ENCODE results near the gene RASA3. TPM values are rescaled to one million over a fixed set of nuclear protein-coding genes. Genes with fewer than 3 reads are reported as not detected.

Gene RASA3
- total RNA-seq, 1 experiment from 2014 or later: 0.56 TPM

GRCh38 chr13:113960276-113960948, 172.0 kb downstream of the RASA3 start:
- no peaks in the 10 kb centered on the region for H3K4me1 ChIP-seq (ENCODE audit: low read length)
- DNase-seq: no peak
- peaks cover 9% of the 10 kb centered on the region for H3K9me3 ChIP-seq (ENCODE audit: low read length)
- no peaks in the 10 kb centered on the region for H3K79me2 ChIP-seq (ENCODE audit: low read length)
- H3K9ac ChIP-seq (ENCODE audit: low read length): no peak overlapping the region
- H3K27ac ChIP-seq (ENCODE audit: low read length): no peak overlapping the region
- no peaks in the 10 kb centered on the region for H4K20me1 ChIP-seq (ENCODE audit: insufficient read depth, low read depth, low read length)
- H3K4me3 ChIP-seq (ENCODE audit: low read length): no peak overlapping the region
- no peaks in the 10 kb centered on the region for H3K36me3 ChIP-seq (ENCODE audit: insufficient read depth, low read length)
- no peak overlapping the region for H2AFZ ChIP-seq (ENCODE audit: low read length)
- H3K9me2 ChIP-seq (replicated peaks; ENCODE audit: insufficient read depth, low read length): no peaks in the 10 kb centered on the region
- no peaks in the 10 kb centered on the region for H3K27me3 ChIP-seq (ENCODE audit: low read length)
- H3K4me2 ChIP-seq (ENCODE audit: low read depth, low read length, poor library complexity, severe bottlenecking): no peak overlapping the region

- H3K4me1 ChIP-seq (ENCODE audit: low read length): no peaks in the 10 kb centered on the region
- no peaks in the 10 kb centered on the region for H3K27me3 ChIP-seq (ENCODE audit: low read length)
- H3K4me2 ChIP-seq (ENCODE audit: low read depth, low read length, poor library complexity, severe bottlenecking): no peak overlapping the region
- peaks cover 9% of the 10 kb centered on the region for H3K9me3 ChIP-seq (ENCODE audit: low read length)
- no peaks in the 10 kb centered on the region for H3K9me2 ChIP-seq (replicated peaks; ENCODE audit: insufficient read depth, low read length)
- no peaks in the 10 kb centered on the region for H4K20me1 ChIP-seq (ENCODE audit: insufficient read depth, low read depth, low read length)
- H3K27ac ChIP-seq (ENCODE audit: low read length): no peak overlapping the region
- no peak overlapping the region for H3K9ac ChIP-seq (ENCODE audit: low read length)
- H3K79me2 ChIP-seq (ENCODE audit: low read length): no peaks in the 10 kb centered on the region
- no peak overlapping the region for H3K4me3 ChIP-seq (ENCODE audit: low read length)
- no peak for DNase-seq
- H2AFZ ChIP-seq (ENCODE audit: low read length): no peak overlapping the region
- no peaks in the 10 kb centered on the region; the same call in 1 of the 2 replicates for H3K36me3 ChIP-seq (ENCODE audit: insufficient read depth, low read length)
Observed at GRCh38 chr13:113959198-113959597, 173.2 kb downstream of the RASA3 start.

- no peak for DNase-seq
- Histone ChIP-seq H3K4me2 (ENCODE audit: low read depth, low read length, poor library complexity, severe bottlenecking) (no peak overlapping the region), H4K20me1 (ENCODE audit: insufficient read depth, low read depth, low read length) (no peaks in the 10 kb centered on the region), H3K4me1 (ENCODE audit: low read length) (no peaks in the 10 kb centered on the region), H3K9ac (ENCODE audit: low read length) (no peak overlapping the region), H3K79me2 (ENCODE audit: low read length) (no peaks in the 10 kb centered on the region), H3K36me3 (ENCODE audit: insufficient read depth, low read length) (no peaks in the 10 kb centered on the region; the same call in 1 of the 2 replicates), H3K27ac (ENCODE audit: low read length) (no peak overlapping the region), H2AFZ (ENCODE audit: low read length) (no peak overlapping the region), H3K9me3 (ENCODE audit: low read length) (peaks cover 9% of the 10 kb centered on the region), H3K9me2 (replicated peaks; ENCODE audit: insufficient read depth, low read length) (no peaks in the 10 kb centered on the region), H3K27me3 (ENCODE audit: low read length) (no peaks in the 10 kb centered on the region), H3K4me3 (ENCODE audit: low read length) (no peak overlapping the region)
Observed at GRCh38 chr13:113958373-113958772, 174.1 kb downstream of the RASA3 start.

- Histone ChIP-seq H2AFZ (ENCODE audit: low read length) (no peak overlapping the region), H4K20me1 (ENCODE audit: insufficient read depth, low read depth, low read length) (no peaks in the 10 kb centered on the region), H3K4me1 (ENCODE audit: low read length) (no peaks in the 10 kb centered on the region), H3K79me2 (ENCODE audit: low read length) (no peaks in the 10 kb centered on the region), H3K4me2 (ENCODE audit: low read depth, low read length, poor library complexity, severe bottlenecking) (no peak overlapping the region), H3K4me3 (ENCODE audit: low read length) (no peak overlapping the region), H3K9ac (ENCODE audit: low read length) (no peak overlapping the region), H3K27ac (ENCODE audit: low read length) (no peak overlapping the region), H3K27me3 (ENCODE audit: low read length) (no peaks in the 10 kb centered on the region), H3K9me3 (ENCODE audit: low read length) (peaks cover 9% of the 10 kb centered on the region), H3K9me2 (replicated peaks; ENCODE audit: insufficient read depth, low read length) (no peaks in the 10 kb centered on the region), H3K36me3 (ENCODE audit: insufficient read depth, low read length) (no peaks in the 10 kb centered on the region; the same call in 1 of the 2 replicates)
- DNase-seq: no peak
Observed at GRCh38 chr13:113956571-113956970, 175.9 kb downstream of the RASA3 start.

GRCh38 chr13:113955691-113956090, 176.7 kb downstream of the RASA3 start:
- Histone ChIP-seq H3K9me2 (replicated peaks; ENCODE audit: insufficient read depth, low read length) (no peaks in the 10 kb centered on the region), H3K4me1 (ENCODE audit: low read length) (no peaks in the 10 kb centered on the region), H3K27me3 (ENCODE audit: low read length) (no peaks in the 10 kb centered on the region), H3K9me3 (ENCODE audit: low read length) (peaks cover 9% of the 10 kb centered on the region), H3K36me3 (ENCODE audit: insufficient read depth, low read length) (no peaks in the 10 kb centered on the region; the same call in 1 of the 2 replicates), H3K4me3 (ENCODE audit: low read length) (no peak overlapping the region), H3K9ac (ENCODE audit: low read length) (no peak overlapping the region), H4K20me1 (ENCODE audit: insufficient read depth, low read depth, low read length) (no peaks in the 10 kb centered on the region), H3K79me2 (ENCODE audit: low read length) (no peaks in the 10 kb centered on the region), H3K27ac (ENCODE audit: low read length) (no peak overlapping the region), H2AFZ (ENCODE audit: low read length) (no peak overlapping the region), H3K4me2 (ENCODE audit: low read depth, low read length, poor library complexity, severe bottlenecking) (no peak overlapping the region)
- DNase-seq: no peak

GRCh38 chr13:113955235-113955634, 177.2 kb downstream of the RASA3 start:
- Histone ChIP-seq H3K9ac (ENCODE audit: low read length) (no peak overlapping the region), H4K20me1 (ENCODE audit: insufficient read depth, low read depth, low read length) (no peaks in the 10 kb centered on the region), H3K9me2 (replicated peaks; ENCODE audit: insufficient read depth, low read length) (no peaks in the 10 kb centered on the region), H3K79me2 (ENCODE audit: low read length) (no peaks in the 10 kb centered on the region), H3K27me3 (ENCODE audit: low read length) (no peaks in the 10 kb centered on the region), H3K9me3 (ENCODE audit: low read length) (peaks cover 9% of the 10 kb centered on the region), H3K27ac (ENCODE audit: low read length) (no peak overlapping the region), H3K4me2 (ENCODE audit: low read depth, low read length, poor library complexity, severe bottlenecking) (no peak overlapping the region), H3K36me3 (ENCODE audit: insufficient read depth, low read length) (no peaks in the 10 kb centered on the region; the same call in 1 of the 2 replicates), H3K4me1 (ENCODE audit: low read length) (no peaks in the 10 kb centered on the region), H3K4me3 (ENCODE audit: low read length) (no peak overlapping the region), H2AFZ (ENCODE audit: low read length) (no peak overlapping the region)
- DNase-seq: no peak

GRCh38 chr13:113954046-113954835, 178.2 kb downstream of the RASA3 start:
- Histone ChIP-seq H3K9me3 (ENCODE audit: low read length) (peaks cover 5% of the 10 kb centered on the region), H3K36me3 (ENCODE audit: insufficient read depth, low read length) (no peaks in the 10 kb centered on the region; the same call in 1 of the 2 replicates), H3K27ac (ENCODE audit: low read length) (no peak overlapping the region), H3K4me2 (ENCODE audit: low read depth, low read length, poor library complexity, severe bottlenecking) (no peak overlapping the region), H3K4me1 (ENCODE audit: low read length) (no peaks in the 10 kb centered on the region), H3K79me2 (ENCODE audit: low read length) (no peaks in the 10 kb centered on the region), H2AFZ (ENCODE audit: low read length) (no peak overlapping the region), H3K27me3 (ENCODE audit: low read length) (no peaks in the 10 kb centered on the region), H3K4me3 (ENCODE audit: low read length) (no peak overlapping the region), H3K9ac (ENCODE audit: low read length) (no peak overlapping the region), H4K20me1 (ENCODE audit: insufficient read depth, low read depth, low read length) (no peaks in the 10 kb centered on the region), H3K9me2 (replicated peaks; ENCODE audit: insufficient read depth, low read length) (no peaks in the 10 kb centered on the region)
- no peak for DNase-seq

GRCh38 chr13:113953561-113953960, 178.9 kb downstream of the RASA3 start:
- Histone ChIP-seq H3K27ac (ENCODE audit: low read length) (no peak overlapping the region), H3K36me3 (ENCODE audit: insufficient read depth, low read length) (no peaks in the 10 kb centered on the region; the same call in 1 of the 2 replicates), H2AFZ (ENCODE audit: low read length) (no peak overlapping the region), H3K4me2 (ENCODE audit: low read depth, low read length, poor library complexity, severe bottlenecking) (no peak overlapping the region), H3K9ac (ENCODE audit: low read length) (no peak overlapping the region), H3K4me3 (ENCODE audit: low read length) (no peak overlapping the region), H3K27me3 (ENCODE audit: low read length) (no peaks in the 10 kb centered on the region), H3K9me3 (ENCODE audit: low read length) (peaks cover 2% of the 10 kb centered on the region; the same call in 1 of the 2 replicates), H3K79me2 (ENCODE audit: low read length) (no peaks in the 10 kb centered on the region), H4K20me1 (ENCODE audit: insufficient read depth, low read depth, low read length) (no peaks in the 10 kb centered on the region), H3K9me2 (replicated peaks; ENCODE audit: insufficient read depth, low read length) (no peaks in the 10 kb centered on the region), H3K4me1 (ENCODE audit: low read length) (no peaks in the 10 kb centered on the region)
- no peak for DNase-seq
